Measurements from ENCODE around the gene CDK14.

- TF ChIP-seq EP300 (IDR thresholded peaks at IDR 0.05) (no peak), CTCF (IDR thresholded peaks at IDR 0.05) (no peak)
Observed at GRCh38 chr7:90850066-90850465, 253.9 kb downstream of the CDK14 start.
